HCT116 (cell line): ENCODE data around the gene EEF1B2. TPM values are rescaled to one million over a fixed set of nuclear protein-coding genes. Genes with fewer than 3 reads are reported as not detected.
A peak's percentile ranks its signal among the peaks of the same experiment; 100 is the strongest.
"Not testable (repeated sequence)": the region's sequence is repeated elsewhere in the genome, so short reads cannot be mapped to it uniquely, and the experiment has no call there.

Experiments
- ATAC-seq: fragments of 200-7000 bp; cut with Tn5 transposase; 2 replicates; pipeline ENCODE4 v1.9.1; 2020; ENCODE audit warnings: mild to moderate bottlenecking, moderate library complexity
- BruUV-seq: library from RNA; stranded (reverse); fragments of 400-500 nt; replicated peaks from 2 replicates; lab custom pipeline; 2021; lab: Mats Ljungman, UMichigan
- CTCF ChIA-PET: fragments of 300-600 bp; sonication (Branson Sonifier 250); formaldehyde crosslinking; loops from one replicate; lab custom pipeline; 2021; ENCODE audit warnings: antibody characterized with exemption; lab: Charles Lee
- POLR2A ChIA-PET: fragments of 300-600, 350-600 bp; sonication (Branson Sonifier 250); formaldehyde crosslinking; loops from one replicate; lab custom pipeline; 2021; ENCODE audit warnings: antibody characterized with exemption; lab: Charles Lee
- RAD21 ChIA-PET, 2 experiments: fragments of 300-600 bp; sonication (Branson Sonifier 250); formaldehyde crosslinking; loops; one replicate each; lab custom pipeline; 2023; ENCODE audit warnings: low total read pairs in 2 of 2; ENCODE audit not compliant: uncharacterized antibody in 2 of 2, unreplicated experiment in 2 of 2, low non-redundant PET in 1 of 2; lab: Charles Lee
- DNase-seq: peaks from one replicate; pipeline ENCODE4 v3.0.0-alpha.2; 2010; ENCODE audit warnings: low read depth, low spot score
- H2AFZ ChIP-seq: fragments of 200-600 bp; shearing (Covaris generic), sonication (generic); 2 replicates; pipeline ENCODE4 v1.6.1; 2017; ENCODE audit warnings: low read depth, mixed run types, mixed read lengths, antibody characterized with exemption, low read length; ENCODE audit not compliant: poor library complexity, severe bottlenecking
- H3K27ac ChIP-seq: 2 replicates; pipeline ENCODE4 v1.5.1; 2012; ENCODE audit warnings: low read depth, low read length
- H3K27me3 ChIP-seq: fragments of 200-600 bp; sonication (generic); 2 replicates; pipeline ENCODE4 v1.6.1; 2016; ENCODE audit warnings: mixed run types, low read length, mixed read lengths; ENCODE audit not compliant: insufficient read depth
- H3K36me3 ChIP-seq, 2 experiments: fragments of 200-500 bp in 1 of 2; fragments of 200-600 bp in 1 of 2; sonication (Bioruptor generic) in 1 of 2; sonication (generic) in 1 of 2; 2 replicates each; pipeline versions ENCODE4 v1.5.1 to v1.6.1; 2014 to 2016; ENCODE audit warnings: low read length in 2 of 2, inconsistent platforms in 1 of 2, mixed read lengths in 1 of 2, mixed run types in 1 of 2; ENCODE audit not compliant: insufficient read depth in 2 of 2, control insufficient read depth in 1 of 2
- H3K4me1 ChIP-seq, 2 experiments: fragments of 200-600 bp in 1 of 2; sonication (generic) in 1 of 2; 2 replicates each; pipeline versions ENCODE4 v1.5.1 to v1.6.1; 2012 to 2017; ENCODE audit warnings: low read length in 2 of 2, inconsistent platforms in 1 of 2, mild to moderate bottlenecking in 1 of 2, mixed read lengths in 1 of 2, mixed run types in 1 of 2, moderate library complexity in 1 of 2; ENCODE audit not compliant: insufficient read depth in 2 of 2, control insufficient read depth in 1 of 2
- H3K4me2 ChIP-seq: fragments of 200-600 bp; sonication (generic); 2 replicates; pipeline ENCODE4 v1.6.1; 2017; ENCODE audit warnings: mixed run types, low read length, mixed read lengths
- H3K4me3 ChIP-seq, 2 experiments: fragments of 200-600 bp in 1 of 2; sonication (generic) in 1 of 2; replicated peaks in 1 of 2; 2 replicates each; pipeline ENCODE4 v1.5.1; 2011 to 2016; ENCODE audit warnings: low read length in 2 of 2, control low read depth in 1 of 2, low read depth in 1 of 2, mild to moderate bottlenecking in 1 of 2, mixed read lengths in 1 of 2, mixed run types in 1 of 2
- H3K79me2 ChIP-seq: fragments of 200-600 bp; sonication (generic); 2 replicates; pipeline ENCODE4 v1.6.1; 2017; ENCODE audit warnings: mild to moderate bottlenecking, mixed run types, low read length, moderate library complexity, mixed read lengths; ENCODE audit not compliant: insufficient read depth
- H3K9ac ChIP-seq: fragments of 200-600 bp; sonication (generic); 2 replicates; pipeline ENCODE4 v1.6.1; 2016; ENCODE audit warnings: low read length, mixed read lengths
- H3K9me2 ChIP-seq: fragments of 200-600 bp; sonication (generic), shearing (Covaris generic); 2 replicates; pipeline ENCODE4 v1.6.1; 2017; ENCODE audit warnings: mixed run types, mild to moderate bottlenecking, moderate library complexity; ENCODE audit not compliant: insufficient read depth
- H3K9me3 ChIP-seq, 2 experiments: fragments of 200-500 bp in 1 of 2; fragments of 200-600 bp in 1 of 2; sonication (Bioruptor generic) in 1 of 2; sonication (generic) in 1 of 2; 2 replicates each; pipeline ENCODE4 v1.6.1; 2014 to 2017; ENCODE audit warnings: low read length in 2 of 2, mixed read lengths in 2 of 2, inconsistent platforms in 1 of 2, low read depth in 1 of 2, mild to moderate bottlenecking in 1 of 2, mixed run types in 1 of 2, moderate library complexity in 1 of 2; ENCODE audit not compliant: control insufficient read depth in 1 of 2, insufficient read depth in 1 of 2
- H4K20me1 ChIP-seq: fragments of 200-600 bp; sonication (generic), shearing (Covaris generic); 2 replicates; pipeline ENCODE4 v1.6.1; 2017; ENCODE audit warnings: mixed run types, mild to moderate bottlenecking, moderate library complexity; ENCODE audit not compliant: insufficient read depth
- CEBPB ChIP-seq: IDR thresholded peaks from 2 replicates; pipeline ENCODE4 v1.6.1; 2012; ENCODE audit warnings: low read depth
- EGR1 ChIP-seq: IDR thresholded peaks from 2 replicates; pipeline ENCODE4 v1.6.1; 2012; ENCODE audit warnings: low read depth
- ELF1 ChIP-seq: IDR thresholded peaks from 2 replicates; pipeline ENCODE4 v1.6.1; 2012; ENCODE audit warnings: low read depth, borderline replicate concordance
- EZH2 ChIP-seq: fragments of 200-600 bp; sonication (generic); IDR thresholded peaks from 2 replicates; pipeline ENCODE4 v1.6.1; 2017; ENCODE audit warnings: antibody characterized with exemption, mixed run types
- EZH2phosphoT487 ChIP-seq: fragments of 200-600 bp; IDR thresholded peaks from 2 replicates; pipeline ENCODE4 v1.6.1; 2018; ENCODE audit warnings: antibody characterized with exemption, borderline replicate concordance
- JUND ChIP-seq: IDR thresholded peaks from 2 replicates; pipeline ENCODE4 v1.6.1; 2012
- POLR2A ChIP-seq: IDR thresholded peaks from 2 replicates; pipeline ENCODE4 v1.7.0; 2011; ENCODE audit warnings: borderline replicate concordance; ENCODE audit not compliant: insufficient read depth, insufficient read length; ENCODE audit errors: extremely low read depth
- POLR2AphosphoS5 ChIP-seq: IDR thresholded peaks from 2 replicates; pipeline ENCODE4 v1.6.1; 2011; ENCODE audit warnings: mild to moderate bottlenecking, low read depth, low read length, moderate library complexity
- RAD21 ChIP-seq: IDR thresholded peaks from 2 replicates; pipeline ENCODE4 v1.6.1; 2012; ENCODE audit warnings: low read depth, mild to moderate bottlenecking
- SIN3A ChIP-seq: IDR thresholded peaks from 2 replicates; pipeline ENCODE4 v1.6.1; 2012; ENCODE audit warnings: low read depth
- SP1 ChIP-seq: IDR thresholded peaks from 2 replicates; pipeline ENCODE4 v1.6.1; 2012; ENCODE audit warnings: low read depth
- SRF ChIP-seq: IDR thresholded peaks from 2 replicates; pipeline ENCODE4 v1.6.1; 2012; ENCODE audit warnings: low read depth
- TCF7L2 ChIP-seq: IDR thresholded peaks from 2 replicates; pipeline ENCODE4 v1.7.0; 2011; ENCODE audit warnings: borderline replicate concordance, inconsistent platforms; ENCODE audit not compliant: insufficient read depth, insufficient read length; ENCODE audit errors: extremely low read depth
- YY1 ChIP-seq: IDR thresholded peaks from 2 replicates; pipeline ENCODE4 v1.6.1; 2011; ENCODE audit warnings: low read length, low read depth, moderate library complexity, mild to moderate bottlenecking; ENCODE audit not compliant: insufficient replicate concordance; ENCODE audit errors: extremely low read depth
- ZFX ChIP-seq: fragments of 450-650 bp; IDR thresholded peaks from 2 replicates; pipeline ENCODE4 v1.6.1; 2017
- ZNF274 ChIP-seq: fragments of 200-500 bp; sonication (Bioruptor generic); IDR thresholded peaks from 2 replicates; pipeline ENCODE4 v1.6.1; 2014; ENCODE audit warnings: mild to moderate bottlenecking, low read depth, low read length, inconsistent platforms
- intact Hi-C: fragments of 100-400 bp; cut with micrococcal nuclease; formaldehyde crosslinking; loops from 2 replicates; pipeline ENCODE4 v1.10.0; 2022
- total RNA-seq: library from RNA; stranded (reverse); gene quantifications from one replicate; pipeline ENCODE4 v1.2.1, GENCODE V29; 2021; ENCODE audit not compliant: unreplicated experiment
- TF ChIP-seq, protein P1 (sequence below): IDR thresholded peaks from 2 replicates; pipeline ENCODE4 v1.6.1; 2012
- TF ChIP-seq, protein P2 (sequence below): IDR thresholded peaks from 2 replicates; pipeline ENCODE4 v1.6.1; 2012
- TF ChIP-seq, protein P3 (sequence below), 3 experiments: fragments of 200-600 bp in 1 of 3; sonication (generic) in 1 of 3; IDR thresholded peaks in 2 of 3; conservative IDR thresholded peaks in 1 of 3; 2 replicates each; pipeline ENCODE4 v1.5.1; 2012 to 2017; ENCODE audit warnings: low read depth in 2 of 3, low read length in 2 of 3, antibody characterized with exemption in 1 of 3, borderline replicate concordance in 1 of 3, control low read depth in 1 of 3, mild to moderate bottlenecking in 1 of 3, mixed read lengths in 1 of 3, mixed run types in 1 of 3, moderate library complexity in 1 of 3; ENCODE audit not compliant: insufficient read depth in 1 of 3

Gene EEF1B2
- total RNA-seq, 1 experiment from 2014 or later, result 985 TPM

DNA sequence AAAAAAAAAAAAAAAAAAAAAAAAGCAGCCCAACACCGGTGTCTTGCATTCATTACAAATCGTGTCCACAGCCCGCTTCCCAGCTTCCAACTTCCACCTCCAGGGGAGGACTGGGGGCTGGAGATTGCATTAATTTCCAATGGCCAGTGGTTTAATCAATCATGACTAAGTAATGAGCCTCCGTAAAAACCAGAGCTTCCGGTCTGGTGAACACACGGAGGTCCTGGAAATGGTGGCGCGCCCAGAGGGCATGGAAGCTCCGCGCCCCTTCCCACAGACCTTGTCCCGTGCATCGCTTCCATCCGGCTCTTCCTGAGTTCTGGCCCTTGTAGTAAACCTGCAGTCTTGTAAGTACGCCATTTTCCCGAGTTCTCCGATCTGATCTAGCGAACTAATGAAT, 43.6 kb downstream of the EEF1B2 start:
- ATAC-seq (no peak), DNase-seq (no peak)
- CTCF ChIA-PET, result no interaction called here
- Histone ChIP-seq H3K79me2 (no peaks in the 10 kb centered on the region), H3K4me1 (no peaks in the 10 kb centered on the region), H3K27me3 (no peaks in the 10 kb centered on the region), H3K9me2 (no peaks in the 10 kb centered on the region), H3K4me2 (no peak overlapping the region), H4K20me1 (no peaks in the 10 kb centered on the region), H3K4me3 (no peak overlapping the region), H3K9me3 (no peaks in the 10 kb centered on the region), H3K9ac (no peak overlapping the region), H2AFZ (no peak overlapping the region), H3K36me3 (no peaks in the 10 kb centered on the region), H3K27ac (no peak overlapping the region)
- intact Hi-C loops, result no loop called here
- RAD21 ChIA-PET, result no interaction called here
- POLR2A ChIA-PET, result interaction anchor here (1.4 kb wide), 1 partner anchor 10 kb away, joined by 3 read pairs; a partner anchor contains a TSS
- no TSS peak for BruUV-seq
- no peak for TF ChIP-seq SRF

DNA sequence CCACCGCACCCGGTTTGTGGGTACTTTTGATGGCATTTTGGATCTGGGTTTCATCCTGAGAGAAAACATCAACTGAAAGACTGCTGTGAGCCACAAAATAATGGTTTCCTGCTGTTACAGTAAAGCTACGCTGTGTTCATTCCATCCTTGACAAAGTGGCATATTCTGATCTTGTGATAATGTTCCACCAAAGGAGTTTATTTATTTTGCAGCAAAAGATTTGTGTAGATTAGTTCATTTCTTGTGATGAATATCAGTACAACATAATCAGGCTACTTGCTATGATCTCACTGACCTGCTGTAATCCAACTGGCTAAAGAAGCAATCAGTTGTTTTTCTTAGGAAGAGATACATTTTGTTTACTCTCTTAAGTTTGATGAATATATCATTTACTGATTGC, 45.0 kb downstream of the EEF1B2 start:
- CTCF ChIA-PET, result no interaction called here

DNA sequence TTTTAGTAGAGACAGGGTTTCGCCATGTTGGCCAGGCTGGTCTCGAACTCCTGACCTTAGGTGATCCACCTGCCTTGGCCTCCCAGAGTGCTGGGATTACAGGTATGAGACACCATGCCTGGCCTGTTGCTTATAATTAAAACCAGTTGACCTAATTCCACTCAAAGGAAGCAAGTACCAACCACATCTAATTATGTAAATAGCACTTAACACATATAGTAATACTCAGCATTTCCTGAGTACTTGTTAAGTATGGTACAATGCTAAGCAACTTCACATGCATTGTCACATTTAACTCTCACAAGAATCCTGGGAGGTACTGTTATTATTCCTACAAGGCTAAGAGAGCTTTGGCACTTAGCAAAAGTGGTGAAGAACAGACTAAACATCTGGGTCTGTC, 47.6 kb downstream of the EEF1B2 start:
- CTCF ChIA-PET, BruUV-seq, ATAC-seq: not testable (repeated sequence)

More for the DNA sequence above, 45.0 kb downstream of the EEF1B2 start:
- Histone ChIP-seq H3K36me3 (no peaks in the 10 kb centered on the region), H4K20me1 (no peaks in the 10 kb centered on the region), H3K9me2 (no peaks in the 10 kb centered on the region), H3K9ac (no peak overlapping the region), H2AFZ (peak overlapping the region; percentile 4), H3K27me3 (no peaks in the 10 kb centered on the region), H3K27ac (no peak overlapping the region), H3K9me3 (no peaks in the 10 kb centered on the region), H3K4me3 (no peak overlapping the region), H3K4me1 (peaks cover 0 to 5% of the 10 kb centered on the region in 2 experiments; a peak in 1 of 4 replicates), H3K4me2 (no peak overlapping the region), H3K79me2 (no peaks in the 10 kb centered on the region)
- intact Hi-C loops, result no loop called here
- ATAC-seq (no peak), DNase-seq (no peak)
- ChIA-PET RAD21 (no interaction called here), POLR2A (interaction anchor here (1.4 kb wide), 1 partner anchor 8 kb away, joined by 3 read pairs; a partner anchor contains a TSS)
- TF ChIP-seq, protein P1, sequence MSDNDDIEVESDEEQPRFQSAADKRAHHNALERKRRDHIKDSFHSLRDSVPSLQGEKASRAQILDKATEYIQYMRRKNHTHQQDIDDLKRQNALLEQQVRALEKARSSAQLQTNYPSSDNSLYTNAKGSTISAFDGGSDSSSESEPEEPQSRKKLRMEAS, result no peak
- TF ChIP-seq ZNF274 (no peak), RAD21 (no peak), EZH2phosphoT487 (no peak), POLR2A (no peak), EGR1 (no peak), EZH2 (no peak), ELF1 (no peak), SRF (no peak), TCF7L2 (no peak), JUND (no peak), ZFX (no peak), POLR2AphosphoS5 (no peak), YY1 (no peak), CEBPB (no peak), SIN3A (no peak), SP1 (no peak)
- TF ChIP-seq, protein P2, sequence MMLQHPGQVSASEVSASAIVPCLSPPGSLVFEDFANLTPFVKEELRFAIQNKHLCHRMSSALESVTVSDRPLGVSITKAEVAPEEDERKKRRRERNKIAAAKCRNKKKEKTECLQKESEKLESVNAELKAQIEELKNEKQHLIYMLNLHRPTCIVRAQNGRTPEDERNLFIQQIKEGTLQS, result no peak
- TF ChIP-seq, protein P3, sequence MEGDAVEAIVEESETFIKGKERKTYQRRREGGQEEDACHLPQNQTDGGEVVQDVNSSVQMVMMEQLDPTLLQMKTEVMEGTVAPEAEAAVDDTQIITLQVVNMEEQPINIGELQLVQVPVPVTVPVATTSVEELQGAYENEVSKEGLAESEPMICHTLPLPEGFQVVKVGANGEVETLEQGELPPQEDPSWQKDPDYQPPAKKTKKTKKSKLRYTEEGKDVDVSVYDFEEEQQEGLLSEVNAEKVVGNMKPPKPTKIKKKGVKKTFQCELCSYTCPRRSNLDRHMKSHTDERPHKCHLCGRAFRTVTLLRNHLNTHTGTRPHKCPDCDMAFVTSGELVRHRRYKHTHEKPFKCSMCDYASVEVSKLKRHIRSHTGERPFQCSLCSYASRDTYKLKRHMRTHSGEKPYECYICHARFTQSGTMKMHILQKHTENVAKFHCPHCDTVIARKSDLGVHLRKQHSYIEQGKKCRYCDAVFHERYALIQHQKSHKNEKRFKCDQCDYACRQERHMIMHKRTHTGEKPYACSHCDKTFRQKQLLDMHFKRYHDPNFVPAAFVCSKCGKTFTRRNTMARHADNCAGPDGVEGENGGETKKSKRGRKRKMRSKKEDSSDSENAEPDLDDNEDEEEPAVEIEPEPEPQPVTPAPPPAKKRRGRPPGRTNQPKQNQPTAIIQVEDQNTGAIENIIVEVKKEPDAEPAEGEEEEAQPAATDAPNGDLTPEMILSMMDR (IDR thresholded peaks at IDR 0.05 in 2 of 3, conservative IDR thresholded peaks at IDR 0.05 in 1 of 3; ENCODE audit: borderline replicate concordance in 1 of 3, insufficient read depth in 1 of 3, low read depth in 2 of 3, low read length in 2 of 3), result no peak
- BruUV-seq, result no TSS peak

More for the DNA sequence above, 47.6 kb downstream of the EEF1B2 start:
- H3K9me3 ChIP-seq, RAD21 ChIA-PET, H2AFZ ChIP-seq, POLR2A ChIA-PET, intact Hi-C loops, H3K36me3 ChIP-seq, DNase-seq, H3K4me2 ChIP-seq, H3K4me3 ChIP-seq, H4K20me1 ChIP-seq, H3K27ac ChIP-seq, H3K9ac ChIP-seq, H3K9me2 ChIP-seq, H3K27me3 ChIP-seq, H3K79me2 ChIP-seq: not testable (repeated sequence)
- peaks cover 0 to 12% of the 10 kb centered on the region in 2 experiments; a peak in 2 of 4 replicates for H3K4me1 ChIP-seq
